ENCODE results near the gene KIAA0753.
A peak's percentile ranks its signal among the peaks of the same experiment; 100 is the strongest.
"Not testable (repeated sequence)": the region's sequence is repeated elsewhere in the genome, so short reads cannot be mapped to it uniquely, and the experiment has no call there.

KIAA0753 gene

DNA sequence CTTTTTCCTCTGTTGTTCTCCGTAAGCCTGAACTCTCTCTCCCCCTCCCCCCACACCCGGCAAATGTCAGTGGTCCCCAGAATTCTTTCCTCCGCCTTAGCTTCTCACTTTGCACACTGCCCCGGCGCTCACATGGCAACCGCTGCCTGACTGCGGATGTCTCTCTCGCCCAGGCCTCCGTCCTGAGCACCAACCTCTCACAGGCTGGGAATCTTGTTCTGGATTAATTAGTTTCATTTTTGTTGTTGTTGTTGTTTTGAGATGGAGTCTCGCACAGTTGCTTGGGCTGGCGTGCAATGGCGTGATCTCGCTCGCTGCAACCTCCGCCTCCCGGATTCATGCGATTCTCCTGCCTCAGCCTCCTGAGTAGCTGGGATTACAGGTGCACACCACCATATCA lies 27.7 kb upstream of the KIAA0753 start:
- DNase-seq, result no peak

- no peak for DNase-seq
These were observed 27.0 kb upstream of the KIAA0753 start for GRCh38 chr17:6667516-6667915.

GRCh38 chr17:6666557-6666956 lies 26.0 kb upstream of the KIAA0753 start:
- DNase-seq, result no peak

GRCh38 chr17:6666077-6666521 lies 25.6 kb upstream of the KIAA0753 start:
- DNase-seq, result peak; percentile 81

- DNase-seq, result not testable (repeated sequence)
These were observed 22.7 kb upstream of the KIAA0753 start for GRCh38 chr17:6663200-6663599.

- no peak for DNase-seq
These were observed 20.9 kb upstream of the KIAA0753 start for GRCh38 chr17:6661464-6661848.

DNA sequence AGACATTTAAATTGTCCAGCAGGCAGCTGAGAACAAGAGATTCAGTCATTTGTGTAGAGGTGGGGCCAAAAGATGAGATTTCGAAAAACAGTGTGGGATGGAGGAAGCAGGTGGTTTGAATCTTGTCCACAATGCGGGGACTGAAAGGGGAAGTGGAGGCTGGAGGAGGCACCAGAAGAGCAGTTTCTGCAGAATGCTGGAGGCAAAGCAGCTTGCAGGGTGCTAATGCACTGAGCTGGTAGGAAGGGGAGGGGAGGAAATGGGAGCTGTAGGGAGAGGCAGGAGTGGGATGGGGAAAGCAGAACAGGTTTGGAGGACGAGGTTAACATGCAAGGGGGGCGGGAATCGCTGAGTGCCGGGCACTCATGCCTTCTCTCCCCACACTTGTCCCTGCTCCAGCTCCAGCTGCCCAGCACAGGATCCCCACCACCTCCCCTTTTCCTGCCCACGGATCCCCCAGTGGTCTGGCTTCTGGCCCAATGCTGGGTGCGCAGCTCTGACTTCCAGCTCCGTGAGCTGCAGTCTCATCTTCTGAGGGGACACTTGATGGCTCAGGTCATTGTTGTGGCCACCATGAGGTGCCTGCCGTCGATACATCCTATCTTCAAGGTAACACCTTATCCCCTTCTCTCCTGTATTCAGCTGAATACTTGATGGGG lies 20.4 kb upstream of the KIAA0753 start:
- DNase-seq, result peak; percentile 71

DNA sequence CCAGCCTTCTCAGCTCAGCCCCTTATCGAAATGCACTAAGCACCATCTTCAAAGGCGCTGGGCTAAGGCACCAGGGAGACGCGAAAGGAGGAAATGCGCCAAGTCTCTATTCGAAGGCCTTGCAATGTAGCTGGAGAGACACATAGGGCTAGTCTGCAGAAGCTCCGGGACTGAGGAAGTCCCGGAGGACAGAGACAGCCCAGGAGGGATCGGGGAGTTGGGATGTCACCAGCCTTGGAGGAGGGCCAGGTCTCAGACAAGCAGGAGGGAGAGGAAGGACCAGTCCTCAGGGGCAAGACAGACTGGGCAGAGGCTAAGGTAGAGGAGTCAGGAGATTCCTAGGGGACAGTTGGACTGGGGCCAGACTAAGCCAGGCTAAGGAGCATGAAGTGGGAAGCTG lies 19.6 kb upstream of the KIAA0753 start:
- peak; percentile 14 for DNase-seq

DNA sequence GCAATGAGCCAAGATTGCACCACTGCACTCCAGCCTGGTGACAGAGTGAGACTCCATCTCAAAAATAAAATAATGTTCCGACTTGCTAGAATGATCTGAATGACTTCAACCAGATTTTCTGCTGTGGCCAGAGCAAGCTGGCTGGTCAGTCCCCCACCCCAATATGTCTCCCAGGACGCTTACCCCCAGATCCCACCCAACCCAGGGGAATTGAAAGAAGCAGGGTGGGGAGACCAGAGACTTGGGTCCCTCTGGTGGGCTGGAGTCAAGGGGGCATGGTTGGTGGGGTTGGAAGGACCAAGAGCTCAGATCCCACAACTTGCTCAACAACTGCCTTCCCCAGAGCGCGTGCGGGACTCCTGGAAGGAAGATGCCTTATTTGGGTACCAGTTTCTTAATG lies 17.9 kb upstream of the KIAA0753 start:
- not testable (repeated sequence) for DNase-seq

DNA sequence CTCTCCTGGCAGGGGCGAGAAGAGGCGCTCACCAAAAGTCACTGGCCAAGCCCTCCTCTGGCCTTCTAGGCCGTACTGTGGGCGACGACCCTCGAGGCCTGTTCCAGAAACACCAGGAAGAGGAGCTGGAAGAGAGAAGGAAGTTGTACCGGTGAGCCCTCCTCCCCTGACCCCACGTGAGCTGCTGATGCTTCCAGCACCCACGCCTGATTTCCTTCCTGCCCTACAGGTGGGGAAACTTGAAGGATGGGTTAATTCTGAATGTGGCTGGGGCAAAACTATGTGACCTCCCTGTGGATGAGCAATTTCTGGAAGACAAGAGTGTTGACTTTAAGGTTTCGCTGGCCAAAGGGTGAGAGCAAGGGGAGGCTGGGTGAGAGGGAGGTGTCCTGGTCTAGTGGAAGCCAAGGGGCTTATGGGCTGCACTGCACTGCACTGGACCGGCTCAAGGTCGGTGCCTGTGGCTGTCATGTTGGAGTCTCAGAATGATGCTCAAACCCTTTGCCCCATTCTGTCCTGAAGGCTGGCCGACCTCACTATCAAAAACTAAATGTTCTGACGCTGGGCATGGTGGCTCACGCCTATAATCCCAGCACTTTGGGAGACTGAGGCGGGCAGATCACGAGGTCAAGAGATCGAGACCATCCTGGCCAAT lies 17.2 kb upstream of the KIAA0753 start:
- DNase-seq, result no peak

DNA sequence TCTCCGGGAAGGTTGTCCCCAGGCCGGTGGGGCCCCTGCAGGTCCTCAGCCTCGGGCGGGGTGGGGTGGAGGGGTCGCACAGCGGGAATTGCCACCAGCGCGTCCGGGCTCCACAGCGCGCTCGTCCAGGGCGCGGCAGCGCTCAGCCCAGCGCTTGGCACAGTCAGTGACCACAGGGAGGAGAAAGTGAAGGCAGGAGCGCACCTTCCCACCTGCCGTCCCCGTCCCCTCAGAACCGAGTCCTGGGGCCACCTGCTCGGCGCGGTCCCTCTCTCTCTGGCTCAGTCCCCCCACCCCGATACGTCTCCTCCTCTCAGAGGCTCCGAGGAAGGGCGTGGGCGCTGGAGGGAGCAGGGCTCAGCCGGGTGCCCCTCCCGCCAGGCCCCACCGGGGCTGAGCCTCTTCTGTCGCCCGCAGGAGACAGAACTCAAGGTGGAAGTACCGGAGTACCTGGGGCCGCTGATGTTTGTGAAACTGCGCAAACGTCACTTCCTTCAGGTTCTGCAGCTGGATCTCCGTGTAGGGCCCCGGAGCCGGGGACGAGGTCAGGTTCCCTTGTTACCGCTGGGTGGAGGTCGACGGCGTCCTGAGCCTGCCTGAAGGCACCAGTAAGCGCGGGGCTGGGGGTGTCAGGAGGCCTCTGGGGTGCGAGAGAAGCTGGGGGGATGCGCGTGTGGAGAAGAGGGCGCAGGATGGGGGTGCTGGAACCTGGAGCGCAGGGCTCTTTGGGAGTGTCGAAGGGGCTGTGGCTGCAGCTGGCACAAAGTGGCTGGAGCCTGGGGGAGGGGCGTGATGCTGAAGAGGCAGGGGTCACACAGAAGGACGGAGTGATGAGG lies 16.5 kb upstream of the KIAA0753 start:
- DNase-seq, result not testable (repeated sequence)

GRCh38 chr17:6655732-6656361 lies 15.3 kb upstream of the KIAA0753 start:
- not testable (repeated sequence) for DNase-seq

DNA sequence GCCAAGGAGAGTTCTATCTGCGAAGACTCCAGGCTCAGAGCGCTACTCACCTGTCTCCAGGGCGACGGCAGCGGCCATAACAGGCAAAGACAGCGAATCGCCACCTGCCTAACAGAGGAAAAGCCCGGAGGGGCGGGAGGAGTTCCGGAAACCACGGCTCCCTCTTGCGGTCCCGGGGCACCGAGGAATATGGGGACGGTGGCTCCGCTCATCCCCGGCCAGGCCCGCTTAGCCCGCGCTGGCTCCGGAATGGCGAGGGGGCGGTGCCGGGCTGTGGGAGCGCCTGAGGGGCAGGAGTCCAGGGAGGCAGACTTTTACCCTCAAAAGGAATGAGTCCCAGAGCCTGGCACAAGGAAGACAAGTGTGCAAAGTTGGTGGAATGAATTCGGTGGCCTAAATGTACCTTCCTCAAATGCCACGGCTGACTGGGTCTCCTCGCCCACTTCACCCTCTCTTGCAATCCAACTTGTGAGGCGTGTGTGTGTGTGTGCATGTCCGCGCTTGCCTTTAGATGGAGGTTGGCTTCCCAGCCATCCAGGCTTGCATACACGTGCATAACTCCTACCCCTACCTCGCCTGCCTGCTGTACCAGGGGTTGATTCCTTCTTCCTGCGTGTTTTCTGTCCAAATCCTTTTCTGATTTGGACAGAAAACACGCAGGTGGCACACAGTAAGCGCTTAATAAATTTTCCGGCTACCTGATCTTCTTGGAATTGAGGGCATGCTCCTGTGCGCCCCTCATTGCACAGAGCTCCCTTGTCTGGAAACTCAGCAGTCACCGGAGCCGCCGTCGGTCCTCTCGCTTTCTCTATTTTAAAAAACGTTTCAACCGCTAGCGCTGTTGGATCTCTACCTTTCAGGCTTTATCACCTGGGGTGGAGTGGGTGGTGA lies 14.6 kb upstream of the KIAA0753 start:
- no peak for DNase-seq

- peak; percentile 21 for DNase-seq
These were observed 11.5 kb upstream of the KIAA0753 start for GRCh38 chr17:6651919-6652452.

GRCh38 chr17:6651354-6651918 lies 10.9 kb upstream of the KIAA0753 start, which contains the start of the genes C17orf100 and MED31:
C17orf100 (plus strand) TSS chr17:6651762; CDS start chr17:6651914, 152 bp downstream.
MED31 (minus strand) TSS chr17:6651605; CDS start chr17:6651528, 77 bp downstream.
- peak; percentile 97 for DNase-seq

GRCh38 chr17:6648181-6648580 lies 7.7 kb upstream of the KIAA0753 start:
- DNase-seq, result peak; percentile 21

GRCh38 chr17:6643451-6644125 lies 3.1 kb upstream of the KIAA0753 start:
- no peak for DNase-seq

DNA sequence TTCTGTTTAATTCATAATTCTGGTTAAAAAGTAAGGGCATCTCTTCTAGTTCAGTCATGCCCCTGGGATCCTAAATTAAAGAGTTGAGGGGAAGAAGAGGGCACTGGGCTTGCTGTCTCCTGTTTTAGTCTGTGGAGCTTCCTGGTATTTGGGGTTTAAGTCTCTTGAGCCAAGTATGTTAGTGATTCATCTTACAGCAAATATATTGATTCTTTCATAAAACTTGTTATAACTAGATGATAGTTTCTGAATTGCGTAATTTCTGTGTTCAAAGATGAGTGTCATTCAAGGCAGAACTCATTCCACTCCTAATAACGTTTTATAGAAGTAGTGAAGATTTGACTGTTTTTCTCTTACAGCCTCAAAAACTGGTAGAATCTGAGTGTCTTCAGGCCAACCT lies 2.1 kb upstream of the KIAA0753 start:
- no peak for DNase-seq

- DNase-seq, result peak; percentile 36
These were observed 844 bp upstream of the KIAA0753 start for GRCh38 chr17:6641247-6641863.

Measured in suppressor macrophage treated with lipopolysaccharide for 4 hours (primary cell).